GM18858 (cell line): ENCODE results near the gene ZNHIT3.

ENCODE experiments used
- ATAC-seq: cut with Tn5 transposase; IDR thresholded peaks from one replicate; pipeline ENCODE4 v1.9.1; 2021; ENCODE audit not compliant: unreplicated experiment

Gene ZNHIT3

DNA sequence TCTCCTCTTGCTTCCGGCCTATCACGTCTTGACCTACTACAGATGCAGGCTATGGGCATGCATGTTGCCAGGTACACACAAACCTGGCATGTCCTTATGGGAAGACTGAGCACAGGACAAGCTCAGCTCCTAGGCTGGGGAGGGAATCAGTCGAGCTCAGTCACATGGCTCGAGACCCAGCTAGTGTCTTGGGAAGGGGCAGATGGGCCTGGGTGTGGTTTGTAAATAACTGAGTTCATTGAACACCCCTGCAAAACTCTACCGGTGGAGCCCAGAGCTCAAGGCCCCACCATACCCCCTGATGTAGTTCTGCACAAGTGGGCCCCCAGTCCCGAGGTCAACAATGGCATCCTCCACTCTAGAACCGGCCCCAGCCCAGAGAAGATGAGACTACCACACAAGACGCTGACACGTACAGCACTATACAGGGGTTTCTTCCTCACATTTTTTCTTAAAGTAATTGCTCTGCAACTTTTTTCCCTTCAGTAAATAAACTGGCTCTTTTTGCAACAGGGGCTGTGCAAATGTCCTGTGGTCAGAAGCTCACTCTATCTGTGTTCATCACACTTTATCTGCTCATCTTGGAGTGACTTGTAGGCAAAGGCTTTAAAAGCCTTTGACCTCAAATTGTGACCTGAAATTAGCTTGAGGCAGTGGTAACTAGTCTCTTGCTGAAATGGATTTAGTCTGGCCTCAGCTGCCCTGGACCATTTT, 22.9 kb downstream of the ZNHIT3 start:
- ATAC-seq = no peak

DNA sequence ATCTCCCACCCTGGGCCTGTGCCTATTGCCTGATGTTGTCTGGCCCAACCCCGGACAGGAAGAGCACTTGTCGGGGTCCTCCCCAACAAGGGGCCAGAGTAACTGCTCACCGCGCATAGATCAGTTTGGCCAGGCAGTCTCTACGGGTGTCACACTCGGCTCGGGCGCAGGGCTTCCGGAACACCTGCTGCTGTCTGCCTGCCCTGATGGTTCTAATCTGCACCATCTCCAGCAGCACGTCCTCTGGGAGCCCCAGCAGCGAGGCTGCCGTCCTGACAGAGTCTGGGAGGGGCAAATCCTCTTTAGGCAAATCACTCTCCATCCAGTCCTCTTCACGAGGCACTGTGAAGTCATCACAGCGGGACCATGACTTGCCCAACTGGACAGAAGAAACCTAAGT, 24.2 kb downstream of the ZNHIT3 start:
- no peak for ATAC-seq

DNA sequence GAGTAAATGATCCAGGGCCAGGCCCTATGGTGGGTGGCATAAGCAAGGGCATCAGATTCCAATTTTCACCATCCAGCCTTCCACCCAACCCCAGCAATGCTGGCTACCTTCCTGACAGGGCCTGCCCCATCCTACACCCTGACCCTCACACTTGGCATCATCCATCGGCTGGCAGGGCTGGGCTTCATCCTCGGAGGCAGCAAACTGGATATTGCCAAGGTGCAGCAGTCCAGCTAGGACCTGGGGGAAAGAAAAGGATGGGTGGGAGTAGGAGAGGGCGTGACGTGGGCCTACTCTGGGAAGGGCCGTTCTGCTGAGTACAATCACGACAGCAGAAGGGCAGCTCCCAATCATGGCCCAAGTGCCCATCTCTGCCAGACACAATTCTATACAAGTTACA, 24.7 kb downstream of the ZNHIT3 start:
- ATAC-seq = no peak

DNA sequence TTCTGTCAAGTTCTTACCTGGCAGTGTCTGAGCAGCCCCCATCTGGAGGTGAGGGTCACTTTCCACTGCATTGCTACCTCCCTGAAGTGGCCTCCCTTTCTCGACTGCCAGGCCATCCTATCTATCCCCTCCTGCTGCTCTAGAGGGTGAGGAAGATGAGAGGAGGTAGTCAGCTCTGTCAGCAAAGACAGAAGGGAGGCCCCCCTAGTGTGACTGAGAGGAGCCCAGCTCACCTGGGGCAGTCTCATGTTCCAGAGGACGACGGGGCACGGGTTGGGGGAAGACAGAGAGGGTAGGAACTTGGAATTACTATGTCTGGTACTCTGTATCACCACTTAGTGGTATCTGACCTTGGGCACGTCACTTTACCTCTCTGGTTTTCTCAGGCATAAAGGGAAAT, 26.2 kb downstream of the ZNHIT3 start:
- no peak for ATAC-seq

DNA sequence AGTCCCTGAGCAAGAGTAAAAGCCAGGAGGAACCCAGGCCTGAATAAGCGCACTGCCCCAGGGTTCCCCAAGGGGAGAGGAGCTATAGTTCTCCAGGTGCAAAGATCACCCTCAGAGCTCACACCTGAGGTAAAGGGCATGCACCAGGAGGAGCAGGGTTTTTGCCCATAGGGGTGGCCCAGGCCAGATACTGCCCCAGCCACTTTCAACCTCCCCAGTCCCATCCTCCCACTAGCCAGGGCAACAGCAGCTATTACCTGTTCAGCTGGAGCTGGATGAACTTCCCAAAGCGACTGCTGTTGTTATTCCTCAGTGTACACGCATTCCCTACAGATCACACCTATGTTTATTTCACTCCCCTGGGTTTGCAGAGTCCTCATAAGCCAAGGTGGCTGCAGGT, 28.4 kb downstream of the ZNHIT3 start:
- no peak for ATAC-seq

DNA sequence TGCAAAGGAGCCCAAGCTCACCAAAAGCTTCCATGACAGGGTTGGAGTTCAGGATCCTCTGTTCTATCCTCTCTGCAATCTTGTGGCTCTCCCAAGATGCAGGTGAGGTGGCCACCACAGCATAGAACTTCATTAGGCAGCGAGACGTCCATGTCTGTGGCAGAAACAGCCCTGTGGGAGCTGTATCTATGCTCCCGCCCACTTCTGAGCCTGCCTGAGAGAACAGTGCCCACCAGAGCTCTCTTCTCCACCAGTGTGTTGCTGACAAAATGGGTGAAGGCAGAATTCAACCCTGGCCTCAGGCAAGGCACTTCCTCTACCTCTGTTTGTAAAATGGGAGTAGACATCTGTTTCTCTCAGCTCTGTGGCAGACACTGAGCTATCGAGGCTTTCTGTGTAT, 29.4 kb downstream of the ZNHIT3 start:
- no peak for ATAC-seq

DNA sequence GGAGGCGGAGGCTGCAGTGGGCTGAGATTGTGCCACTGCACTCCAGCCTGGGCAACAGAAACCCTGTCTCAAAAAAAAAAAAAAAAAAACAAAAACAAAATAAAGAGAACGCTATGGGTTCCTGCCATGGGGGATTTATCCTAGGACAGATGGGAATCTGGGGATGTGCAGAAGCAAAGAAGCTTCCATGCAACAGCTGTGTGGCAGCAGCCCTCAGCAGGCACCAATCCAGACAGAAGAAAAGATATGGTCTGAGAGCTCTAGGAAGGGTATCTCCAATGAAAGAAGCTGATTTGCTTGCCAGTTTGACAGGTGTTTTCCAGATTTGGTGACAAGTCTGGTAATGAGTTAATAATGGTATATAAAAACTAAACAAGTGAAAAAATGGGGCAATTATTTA, 36.6 kb downstream of the ZNHIT3 start:
- ATAC-seq = no peak

DNA sequence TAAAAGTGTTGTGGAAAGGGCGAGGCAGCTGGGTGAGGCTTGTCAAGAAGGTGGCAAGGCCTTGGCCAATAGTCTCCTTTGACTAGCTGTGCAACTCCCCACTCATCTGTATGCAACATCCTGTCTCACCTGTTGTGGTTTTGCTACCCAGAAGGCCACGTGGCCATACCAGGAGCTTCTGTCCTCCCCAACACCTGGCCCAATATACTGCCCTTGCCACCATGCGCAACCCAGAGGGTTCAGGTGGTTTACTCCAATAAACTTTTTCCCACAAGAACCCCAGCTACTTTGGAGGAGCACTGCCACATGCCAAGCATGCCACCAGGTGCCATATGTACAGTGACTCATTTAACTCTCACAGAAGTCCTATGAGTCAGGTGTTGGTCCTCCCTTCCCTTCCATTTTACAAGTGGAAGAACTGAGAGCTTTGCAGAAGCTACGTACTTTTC, 38.0 kb downstream of the ZNHIT3 start:
- no peak for ATAC-seq

DNA sequence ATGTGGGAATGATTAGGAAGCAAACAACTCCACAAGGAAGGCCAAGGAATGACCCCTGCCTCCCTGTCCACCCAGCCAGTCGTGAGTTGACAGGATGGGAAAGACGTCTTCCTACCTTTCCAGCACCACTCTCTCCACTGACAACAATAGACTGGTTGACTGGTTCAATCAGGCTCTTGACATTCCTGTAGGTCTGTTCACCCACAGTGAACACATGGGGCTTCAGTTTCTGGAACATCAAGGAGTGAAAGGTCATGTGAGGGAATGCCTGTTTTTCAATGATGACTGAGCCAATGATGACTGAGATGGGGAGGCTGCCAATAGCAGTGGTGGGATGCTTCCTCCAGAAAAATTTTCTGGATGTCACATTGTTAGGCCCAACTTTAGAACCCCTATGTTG, 38.6 kb downstream of the ZNHIT3 start:
- no peak for ATAC-seq

DNA sequence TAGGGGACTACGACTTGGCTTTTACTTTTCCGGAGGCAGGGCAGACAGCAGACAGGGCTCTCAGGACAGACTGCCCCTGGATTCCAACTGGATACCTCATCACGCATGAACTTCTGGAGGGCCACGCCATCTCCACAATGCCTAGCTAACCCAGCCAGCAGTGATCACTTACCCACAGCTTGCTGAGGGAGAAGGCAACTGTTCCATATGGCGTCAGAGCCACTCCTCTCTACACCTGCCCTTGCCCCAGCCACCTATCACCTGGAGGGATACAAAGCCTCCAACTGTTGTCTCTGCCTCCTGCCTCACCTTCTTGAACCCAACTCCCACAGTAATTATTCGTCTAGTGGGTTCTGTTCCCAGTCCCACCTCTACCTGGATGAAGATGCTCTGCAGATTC, 39.4 kb downstream of the ZNHIT3 start:
- ATAC-seq = no peak

DNA sequence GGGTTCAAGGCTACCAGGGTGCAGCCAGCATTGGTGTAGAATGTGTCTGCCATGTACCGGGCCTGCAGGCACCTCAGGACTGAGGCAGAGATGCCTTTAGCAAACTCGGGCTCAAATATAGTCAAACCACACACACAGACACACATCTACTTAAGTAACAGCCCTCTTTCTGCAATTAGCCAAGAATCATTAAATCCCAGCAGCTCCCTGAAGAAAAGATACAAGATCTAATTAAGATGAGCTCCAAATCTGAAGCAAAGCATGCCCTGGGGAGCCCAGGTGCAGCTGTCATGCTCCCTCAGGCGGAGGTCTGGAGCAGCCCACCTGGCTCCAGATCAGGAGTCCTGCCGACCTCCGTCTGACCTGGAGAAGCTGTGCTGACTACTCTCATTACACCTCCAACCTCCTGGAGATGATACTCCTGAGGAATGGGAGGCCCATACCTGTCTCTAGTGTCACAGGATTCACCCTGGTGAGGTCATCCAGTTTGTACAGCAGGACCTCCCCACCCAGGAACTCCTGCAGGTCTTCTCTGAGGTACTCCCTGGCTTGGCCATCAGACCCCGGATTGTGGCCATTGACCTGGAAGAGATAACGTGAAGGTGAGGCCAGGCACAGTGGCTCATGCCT, 41.3 kb downstream of the ZNHIT3 start:
- ATAC-seq = no peak

DNA sequence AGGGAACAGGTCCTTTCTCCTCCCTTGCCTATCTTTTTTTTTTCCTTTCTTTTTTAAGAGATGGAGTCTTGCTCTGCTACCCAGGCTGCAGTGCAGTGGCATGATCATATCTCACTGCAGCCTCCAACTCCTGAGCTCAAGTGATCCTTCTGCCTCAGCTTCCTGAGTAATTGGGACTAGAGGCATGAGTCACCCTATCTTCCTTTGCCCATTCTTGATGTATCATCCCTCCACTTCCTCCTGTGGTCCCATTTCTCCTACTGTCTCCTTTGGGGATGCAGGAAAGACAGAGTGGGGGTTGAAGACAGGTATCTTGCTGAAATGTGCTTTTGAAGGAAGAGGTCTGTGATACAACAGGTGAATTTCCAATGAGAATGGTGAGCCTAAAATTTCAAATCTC, 42.6 kb downstream of the ZNHIT3 start:
- no peak for ATAC-seq

DNA sequence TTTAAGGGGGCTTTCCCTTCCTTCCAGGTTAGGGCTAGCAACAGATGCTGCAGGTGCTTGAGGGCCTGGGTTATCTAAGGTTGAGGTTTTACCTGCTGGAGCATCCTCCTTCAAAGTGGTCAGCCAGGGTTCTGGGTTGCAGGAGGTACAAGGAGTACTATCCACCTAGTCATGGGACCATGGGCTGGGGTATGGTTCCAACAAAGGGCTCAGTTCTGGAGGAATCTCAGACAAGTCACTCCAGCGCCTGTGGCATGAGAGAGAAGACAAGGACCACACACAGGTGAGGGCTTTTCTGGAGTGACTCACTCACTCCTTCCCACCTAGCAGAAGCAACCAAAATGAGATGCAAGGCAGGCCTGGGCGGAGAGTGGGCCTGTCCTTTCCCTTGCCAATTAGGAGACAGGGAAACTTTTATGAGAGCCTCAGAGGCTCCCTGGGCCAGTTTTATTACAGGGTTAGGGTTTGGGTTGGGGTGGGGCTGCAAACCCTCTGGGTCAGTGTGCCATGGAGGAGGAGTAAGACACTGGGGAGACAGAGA, 46.0 kb downstream of the ZNHIT3 start:
- ATAC-seq = no peak

DNA sequence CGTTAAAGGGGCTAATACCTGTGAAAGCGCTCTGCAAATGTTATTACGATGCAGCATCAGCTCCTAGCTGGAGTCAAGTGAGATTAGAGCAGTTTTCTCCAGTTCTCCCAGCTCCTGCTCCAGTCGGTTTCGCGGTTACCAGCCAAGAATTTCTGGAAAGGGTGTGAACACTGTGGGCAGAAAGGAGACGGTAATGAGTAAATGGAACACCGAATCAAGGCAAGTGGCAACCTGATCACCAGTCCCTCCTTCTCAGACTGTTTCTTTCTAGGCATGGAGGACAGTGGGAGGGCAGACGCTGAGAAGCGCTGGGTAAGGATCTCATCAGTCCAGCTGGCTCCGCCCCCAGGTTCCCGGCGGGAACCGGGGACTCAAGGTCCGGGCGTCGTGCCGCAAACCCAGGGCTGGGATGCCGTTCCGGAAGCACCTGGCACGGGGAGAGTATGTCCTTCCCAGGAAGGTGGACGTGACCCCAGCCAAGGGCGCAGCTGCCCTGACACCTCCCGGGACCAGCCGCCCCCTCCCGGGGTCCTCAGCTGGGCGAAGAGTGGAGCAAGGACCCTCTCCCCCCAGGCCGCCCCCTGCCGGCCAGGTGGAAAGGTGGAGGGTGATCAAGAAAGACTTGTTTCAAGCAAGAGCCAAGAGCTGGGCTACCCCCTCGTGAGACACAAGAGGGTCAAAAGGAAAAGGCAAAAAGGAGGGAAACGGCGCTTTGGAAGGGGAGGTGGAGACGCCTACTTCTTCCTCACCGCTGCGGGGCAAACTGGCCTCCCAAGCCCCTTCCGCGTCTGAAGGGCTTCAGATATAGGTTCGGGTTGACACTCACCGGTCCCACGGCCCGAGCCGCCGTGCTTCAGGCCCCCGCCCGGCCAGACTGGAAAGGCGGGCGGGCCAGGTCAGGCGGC, 47.7 kb downstream of the ZNHIT3 start:
- peak; percentile 23 for ATAC-seq

DNA sequence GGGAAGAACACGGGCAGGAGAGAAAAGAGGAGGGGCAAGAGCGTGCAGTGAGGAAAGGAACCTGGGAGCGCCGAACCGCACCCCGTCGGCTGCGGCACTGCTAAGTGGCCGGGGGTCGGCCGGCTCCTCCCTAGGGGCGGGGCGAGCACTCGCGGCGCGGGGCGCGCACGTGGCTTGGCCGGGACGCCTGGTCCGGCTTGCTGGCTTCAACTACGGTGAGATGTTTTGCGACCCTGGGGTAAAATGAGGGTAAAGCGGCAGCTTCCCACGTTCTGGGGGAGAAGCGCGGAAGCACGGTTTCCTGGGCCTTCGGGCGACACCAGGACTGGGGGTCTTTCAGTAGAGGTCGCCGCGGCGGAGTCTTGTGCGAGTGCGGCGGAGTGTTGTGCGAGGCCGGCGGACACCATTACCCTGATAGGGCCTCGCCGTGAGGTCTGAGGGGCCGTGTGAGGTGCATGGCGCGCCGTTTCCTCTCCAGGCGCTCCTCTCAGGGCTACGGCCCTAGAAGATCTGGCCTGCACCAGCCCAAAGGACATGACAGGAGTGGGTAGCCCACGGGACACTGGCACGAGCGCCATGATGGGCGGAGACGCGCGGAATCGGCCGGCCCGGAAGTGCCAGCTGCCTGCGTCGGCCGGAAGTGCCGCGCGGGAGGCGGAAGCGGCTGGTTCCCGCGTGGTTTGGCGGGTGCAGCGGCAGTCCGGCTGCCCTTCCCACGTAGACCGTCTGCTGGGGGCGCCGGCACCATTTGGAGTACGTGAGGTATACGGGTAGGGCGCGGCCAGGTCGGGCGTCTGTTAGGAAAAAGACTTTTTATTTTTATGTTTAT, 48.6 kb downstream of the ZNHIT3 start, which contains the start of the genes MYO19 and PIGW:
Gene MYO19 (minus strand): TSS at position 29 of the 829 bp plus-strand sequence. CDS start 2,330 bp downstream, outside the sequence.
Gene PIGW (plus strand): TSS at position 148 of the 829 bp plus-strand sequence. CDS start 2,115 bp downstream, outside the sequence.
- ATAC-seq = peak; percentile 35

DNA sequence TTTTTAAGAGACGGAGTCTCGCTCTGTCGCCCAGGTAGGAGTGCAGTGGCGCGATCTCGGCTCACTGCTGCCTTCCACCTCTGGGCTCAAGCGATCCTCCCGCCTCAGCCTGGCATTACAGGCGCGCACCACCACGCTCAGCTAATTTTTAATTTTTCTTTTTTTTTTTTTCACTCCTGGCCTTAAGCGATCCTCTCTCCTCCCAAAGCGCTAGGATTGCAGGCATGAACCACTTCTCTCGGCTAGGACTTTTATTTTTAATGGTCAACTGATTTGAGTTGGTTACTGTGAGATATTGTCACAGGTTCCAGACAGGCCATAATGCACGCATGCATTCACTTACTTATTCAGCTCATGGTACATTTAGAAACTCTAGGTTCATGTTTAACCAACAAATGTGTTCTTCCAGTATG, 49.2 kb downstream of the ZNHIT3 start:
- ATAC-seq = no peak

DNA sequence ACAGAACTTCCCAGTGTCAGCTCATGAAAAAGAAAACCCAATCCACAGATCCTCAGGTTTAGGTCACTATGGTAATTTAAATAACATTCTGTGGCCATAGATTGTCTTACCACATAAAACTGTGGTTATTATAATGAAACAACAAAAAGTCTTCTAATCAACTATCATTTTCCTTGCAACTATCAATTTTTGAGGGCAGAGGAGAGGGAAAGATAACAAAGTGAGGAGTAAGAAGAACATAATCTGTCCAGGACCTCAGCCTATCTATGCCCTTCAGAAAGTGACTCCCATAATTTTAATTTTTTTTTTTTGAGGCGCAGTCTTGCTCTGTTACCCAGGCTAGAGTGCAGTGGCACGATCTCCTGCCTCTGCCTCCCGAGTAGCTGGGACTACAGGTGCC, 54.2 kb downstream of the ZNHIT3 start:
- no peak for ATAC-seq

DNA sequence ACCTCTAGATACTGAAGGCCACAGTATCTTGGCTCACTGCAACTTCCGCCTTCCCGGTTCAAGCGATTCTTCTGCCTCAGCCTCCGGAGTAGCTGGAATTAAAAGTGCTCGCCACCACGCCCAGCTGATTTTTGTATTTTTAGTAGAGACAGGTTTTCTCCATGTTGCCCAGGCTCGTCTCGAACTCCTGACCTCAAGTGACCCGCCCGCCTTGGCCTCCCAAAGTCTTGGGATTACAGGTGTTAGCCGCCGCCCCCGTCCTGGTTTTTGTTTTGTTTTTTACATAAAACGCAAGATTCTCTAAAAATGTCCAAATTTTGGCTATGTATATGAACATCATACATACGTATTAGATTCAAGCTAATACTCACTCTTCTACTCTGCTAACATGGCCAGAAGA, 56.3 kb downstream of the ZNHIT3 start:
- ATAC-seq = no peak

DNA sequence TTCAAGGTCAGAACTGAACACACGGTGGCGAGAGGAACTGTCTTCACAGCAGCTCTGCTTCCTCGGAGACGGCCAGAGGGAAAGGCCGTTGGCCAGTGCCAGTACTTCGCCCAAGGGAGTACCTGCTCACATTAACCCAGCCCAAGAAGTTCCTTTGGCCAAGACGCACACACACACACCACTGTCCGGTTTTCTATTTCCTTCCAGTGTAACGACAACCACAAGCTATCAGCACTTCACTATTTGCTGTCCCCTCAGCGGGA, 57.5 kb downstream of the ZNHIT3 start:
- ATAC-seq = no peak

DNA sequence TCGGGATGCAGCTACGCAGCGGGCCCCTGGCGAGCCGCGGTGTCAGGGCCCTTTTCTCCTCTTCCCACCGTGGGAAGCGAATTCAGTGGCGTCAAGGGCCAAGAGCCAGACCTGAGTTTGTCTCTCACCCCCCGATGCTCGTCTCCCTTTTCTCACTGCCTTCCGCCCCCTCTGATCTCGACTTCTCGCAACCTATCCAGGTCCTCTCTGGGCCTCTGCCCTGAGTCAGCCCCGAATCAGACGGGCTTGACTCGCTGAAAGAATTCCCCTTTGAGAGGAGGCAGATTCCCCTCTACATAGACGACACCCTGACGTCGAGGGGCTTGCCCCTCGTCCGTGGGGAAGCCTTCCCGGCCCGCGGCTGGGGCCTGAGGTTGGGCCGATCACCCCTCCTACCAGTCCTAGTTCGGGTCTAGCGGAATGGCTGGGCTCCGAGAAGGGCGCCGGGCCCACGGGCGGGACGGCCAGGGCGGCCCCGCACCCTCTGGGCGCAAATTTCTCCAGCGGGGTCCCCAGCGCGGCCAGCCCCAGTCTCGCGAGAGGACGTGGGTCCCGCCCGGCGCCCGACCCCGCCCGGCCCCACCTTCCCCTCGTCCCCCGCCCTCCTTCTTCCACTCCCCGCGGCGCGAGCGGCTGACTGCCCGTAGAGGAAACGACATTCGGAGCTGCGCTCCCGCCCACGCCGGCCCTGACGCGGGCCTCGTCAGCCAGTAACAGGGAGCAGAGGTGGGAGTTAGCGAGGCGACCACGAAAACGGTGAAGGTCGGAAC, 58.0 kb downstream of the ZNHIT3 start, which contains the start of gene GGNBP2:
Gene GGNBP2 (plus strand): TSS at position 613 of the 770 bp plus-strand sequence. CDS start 806 bp downstream, outside the sequence.
- peak; percentile 33 for ATAC-seq
